GM04503 (cell line): ENCODE data around the gene MEIOB.

Source experiments
- DNase-seq: peaks from one replicate; pipeline ENCODE4 v3.0.0-alpha.2; 2012; ENCODE audit warnings: low read depth

Gene MEIOB

DNA sequence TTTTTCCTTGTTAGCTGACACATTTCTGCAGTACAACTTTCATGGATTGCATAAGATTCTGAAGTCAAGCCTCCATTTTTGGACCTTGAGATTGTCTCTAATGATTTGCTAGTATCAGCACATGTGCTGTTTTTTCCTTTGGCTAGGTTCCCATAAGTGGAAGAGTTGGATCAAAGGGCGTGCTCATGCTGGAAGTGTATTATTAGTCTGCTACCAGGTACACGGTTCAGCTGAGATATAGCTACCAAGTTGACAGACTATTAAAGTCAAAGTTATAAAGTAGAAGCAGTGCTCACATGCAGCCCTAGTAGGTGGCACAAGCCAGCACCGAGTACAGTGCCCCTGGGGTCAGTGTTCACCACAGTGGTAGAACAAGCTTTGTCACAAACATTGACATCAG lies 41.8 kb downstream of the MEIOB start:
- no peak for DNase-seq

DNA sequence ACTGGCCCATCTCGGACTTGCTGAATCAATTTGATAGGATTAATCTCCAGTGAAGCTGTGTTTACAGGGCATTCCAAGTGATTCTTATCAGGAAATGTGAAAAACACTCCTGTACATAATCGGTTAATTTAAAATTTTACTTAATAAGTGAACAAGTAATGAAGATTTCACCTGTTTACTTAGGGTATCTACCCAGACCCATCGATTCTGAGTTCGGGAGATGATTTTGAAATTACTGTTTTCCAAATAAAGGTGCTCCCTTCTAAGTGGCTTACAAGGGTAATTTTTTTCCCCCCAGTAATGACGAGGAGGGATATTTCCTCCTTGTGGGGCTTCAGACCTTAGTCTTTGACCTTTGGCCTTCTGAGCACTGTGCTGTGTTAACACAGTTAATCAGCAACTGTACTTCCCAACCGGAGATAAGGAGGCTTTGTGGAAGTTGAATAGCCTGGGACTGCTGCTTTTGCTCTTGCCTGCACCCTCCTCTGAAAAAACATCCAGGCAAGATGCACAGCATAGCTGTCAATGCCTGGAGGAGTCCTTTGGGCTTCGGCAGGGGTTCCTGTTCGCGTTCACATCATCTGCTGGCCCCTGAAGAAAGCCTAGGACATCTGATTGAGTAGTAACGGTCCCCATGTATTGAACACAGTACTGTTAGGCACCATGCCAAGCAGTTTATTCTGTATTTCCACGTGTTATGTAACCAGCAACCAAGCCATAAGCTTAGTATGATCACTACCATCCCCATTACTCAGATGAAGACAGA lies 43.1 kb downstream of the MEIOB start:
- DNase-seq = no peak

GRCh38 chr16:1826691-1827573 lies 45.0 kb downstream of the MEIOB start, which contains the start of the genes FAHD1 and HAGH:
FAHD1 (plus strand) TSS chr16:1827206; CDS start chr16:1827239, 33 bp downstream.
HAGH (minus strand) TSS chr16:1826825; CDS start chr16:1826787, 38 bp downstream.
- DNase-seq = peak; percentile 81

DNA sequence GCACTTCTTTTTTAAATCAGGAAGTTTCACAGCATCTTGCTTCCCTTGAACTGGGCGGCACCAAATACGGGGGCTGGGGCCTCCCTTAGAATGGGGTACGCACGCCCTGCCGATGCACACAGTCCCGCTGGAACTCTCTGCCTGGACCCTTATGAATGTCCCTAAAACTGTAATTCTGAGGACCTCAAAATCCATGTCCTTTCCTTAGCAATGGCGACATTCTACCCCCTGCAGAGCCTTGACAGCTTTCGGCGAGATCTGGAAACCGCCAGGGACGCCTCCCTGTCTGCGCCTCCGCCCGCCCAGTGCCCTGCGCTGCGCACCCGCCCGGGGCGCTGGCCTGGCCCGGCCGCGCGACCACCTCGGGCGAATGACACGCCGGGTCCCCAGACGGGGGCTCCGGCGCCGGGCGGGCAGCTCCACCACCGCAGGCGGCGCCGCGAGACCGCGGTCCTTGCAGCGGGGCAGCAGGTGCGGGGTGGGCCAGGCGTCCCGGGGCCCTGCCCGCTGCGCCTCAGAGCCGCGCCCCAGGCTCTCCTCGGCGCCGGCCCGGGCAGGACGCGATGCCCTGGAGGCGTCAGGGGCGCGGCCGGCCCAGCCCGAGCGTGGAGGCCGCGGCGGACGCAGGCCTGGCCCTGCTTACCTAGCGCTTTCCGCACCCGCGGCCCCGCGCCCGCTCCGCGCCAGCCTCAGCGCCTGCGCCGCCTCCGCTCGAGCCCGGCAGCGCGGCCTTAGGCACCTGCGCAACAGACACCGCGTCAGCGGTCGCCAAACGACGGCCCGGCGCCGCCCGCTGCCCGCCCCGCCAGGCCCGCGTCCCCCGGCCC lies 45.9 kb downstream of the MEIOB start:
- no peak for DNase-seq

GRCh38 chr16:1825381-1825863 lies 46.5 kb downstream of the MEIOB start:
- DNase-seq = no peak

GRCh38 chr16:1823821-1824220 lies 48.1 kb downstream of the MEIOB start:
- no peak for DNase-seq

GRCh38 chr16:1822801-1823200 lies 49.2 kb downstream of the MEIOB start:
- DNase-seq = no peak

DNA sequence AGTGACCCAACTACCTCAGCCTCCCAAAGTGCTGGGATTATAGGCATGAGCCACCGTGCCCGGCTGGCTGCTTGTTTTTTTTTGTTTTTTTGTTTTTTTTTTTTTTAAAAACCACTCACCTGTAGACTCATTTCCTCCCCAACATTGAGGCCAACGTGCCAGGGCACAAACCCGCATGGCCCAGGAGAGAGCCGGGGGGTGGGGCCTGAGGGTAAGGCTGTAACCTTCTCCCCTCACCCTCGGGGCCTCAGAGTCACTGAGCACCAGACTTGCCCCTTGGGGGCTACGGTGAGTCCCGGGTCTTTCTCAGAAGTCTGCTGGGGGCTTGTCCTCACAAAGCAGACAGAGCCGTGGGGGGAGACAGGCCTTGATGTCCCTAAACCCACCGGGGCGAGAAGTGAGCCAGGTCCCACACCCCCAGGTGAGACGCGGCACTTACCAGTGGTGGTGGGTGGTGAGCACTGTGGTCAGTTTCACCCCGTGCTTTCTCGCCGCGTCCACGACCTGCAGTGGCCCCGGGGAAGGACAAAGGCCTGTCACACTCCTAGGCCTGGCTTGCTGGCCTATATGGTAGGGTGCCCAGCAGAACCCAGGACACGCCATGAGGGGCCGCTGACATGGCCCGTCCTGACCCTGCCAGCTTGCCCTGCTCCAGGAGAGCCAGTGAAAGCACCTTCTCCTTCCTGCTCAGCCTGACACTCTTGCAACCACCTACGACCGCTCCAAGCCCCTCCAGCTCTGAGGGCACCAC lies 49.9 kb downstream of the MEIOB start:
- no peak for DNase-seq

GRCh38 chr16:1820946-1821290 lies 51.0 kb downstream of the MEIOB start:
- DNase-seq = no peak

- no peak for DNase-seq
Measured at GRCh38 chr16:1820096-1820945, 51.6 kb downstream of the MEIOB start.

GRCh38 chr16:1819611-1820010 lies 52.4 kb downstream of the MEIOB start:
- no peak for DNase-seq

DNA sequence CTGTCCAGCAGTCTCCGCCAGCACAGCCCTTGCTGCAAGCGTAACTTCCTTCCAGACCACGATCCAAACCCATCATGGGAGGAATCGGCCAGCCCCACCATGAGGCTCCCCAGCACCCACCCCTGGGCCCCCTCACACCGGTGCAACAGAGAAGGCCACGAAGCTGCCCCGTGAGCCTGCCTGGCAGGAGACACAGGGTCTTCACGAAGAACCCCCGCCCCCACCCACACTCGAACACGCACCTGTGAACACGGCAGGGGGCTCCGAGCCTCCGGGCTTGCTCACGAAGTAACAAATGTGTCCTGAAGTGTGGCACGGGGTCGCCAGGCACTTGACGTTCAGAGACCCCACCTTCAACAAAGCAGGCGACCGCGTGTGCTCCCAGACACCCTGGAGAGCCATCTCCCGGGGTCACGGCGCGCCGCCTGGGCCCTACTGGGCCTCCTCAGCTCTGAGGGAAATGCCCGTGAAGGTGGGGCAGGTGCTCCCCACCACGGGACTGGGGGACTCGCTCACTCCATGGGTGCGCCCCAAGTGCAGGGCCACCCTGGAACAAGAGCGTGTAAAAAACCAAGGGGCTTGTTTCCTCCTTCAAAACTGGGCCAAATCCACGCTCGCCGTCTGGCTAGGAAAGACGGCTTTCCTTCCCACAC lies 53.0 kb downstream of the MEIOB start:
- no peak for DNase-seq

- DNase-seq = no peak
Measured at GRCh38 chr16:1818204-1818872, 53.6 kb downstream of the MEIOB start.

DNA sequence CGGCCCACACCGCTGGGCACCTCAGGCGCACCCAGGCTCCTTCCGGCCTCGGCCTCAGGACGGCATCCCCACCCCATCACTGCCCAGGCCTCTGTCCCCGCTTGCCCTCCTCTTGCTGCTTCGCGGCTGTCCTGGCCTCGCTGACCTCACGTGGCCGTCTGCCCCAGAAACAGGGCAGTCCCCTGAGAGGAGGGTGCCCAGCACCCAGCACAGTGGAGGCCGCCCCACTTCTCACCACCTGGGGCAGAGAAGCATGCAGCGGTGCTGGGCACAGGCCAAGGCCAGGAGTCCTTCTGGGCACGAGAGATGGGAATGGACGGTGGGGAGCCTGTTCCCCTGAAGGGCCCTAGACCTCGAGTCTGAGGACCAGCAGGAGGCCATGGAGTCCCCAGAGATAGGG lies 54.2 kb downstream of the MEIOB start:
- DNase-seq = no peak

DNA sequence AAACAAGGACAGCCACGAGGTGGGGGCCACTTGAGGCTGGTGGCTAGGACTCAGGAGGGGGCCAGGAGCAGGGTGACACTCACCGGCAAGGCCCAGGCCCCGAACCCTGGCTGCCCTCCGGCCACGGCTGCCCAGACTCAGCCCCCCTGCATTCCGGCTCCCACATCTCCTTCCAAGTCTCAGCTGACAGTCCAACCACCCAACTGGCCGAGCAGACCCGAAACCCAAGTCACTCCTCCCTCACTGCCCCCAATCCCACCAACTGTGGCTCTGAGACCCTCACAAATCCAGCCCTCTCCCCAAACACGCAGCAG lies 54.7 kb downstream of the MEIOB start:
- DNase-seq = no peak

DNA sequence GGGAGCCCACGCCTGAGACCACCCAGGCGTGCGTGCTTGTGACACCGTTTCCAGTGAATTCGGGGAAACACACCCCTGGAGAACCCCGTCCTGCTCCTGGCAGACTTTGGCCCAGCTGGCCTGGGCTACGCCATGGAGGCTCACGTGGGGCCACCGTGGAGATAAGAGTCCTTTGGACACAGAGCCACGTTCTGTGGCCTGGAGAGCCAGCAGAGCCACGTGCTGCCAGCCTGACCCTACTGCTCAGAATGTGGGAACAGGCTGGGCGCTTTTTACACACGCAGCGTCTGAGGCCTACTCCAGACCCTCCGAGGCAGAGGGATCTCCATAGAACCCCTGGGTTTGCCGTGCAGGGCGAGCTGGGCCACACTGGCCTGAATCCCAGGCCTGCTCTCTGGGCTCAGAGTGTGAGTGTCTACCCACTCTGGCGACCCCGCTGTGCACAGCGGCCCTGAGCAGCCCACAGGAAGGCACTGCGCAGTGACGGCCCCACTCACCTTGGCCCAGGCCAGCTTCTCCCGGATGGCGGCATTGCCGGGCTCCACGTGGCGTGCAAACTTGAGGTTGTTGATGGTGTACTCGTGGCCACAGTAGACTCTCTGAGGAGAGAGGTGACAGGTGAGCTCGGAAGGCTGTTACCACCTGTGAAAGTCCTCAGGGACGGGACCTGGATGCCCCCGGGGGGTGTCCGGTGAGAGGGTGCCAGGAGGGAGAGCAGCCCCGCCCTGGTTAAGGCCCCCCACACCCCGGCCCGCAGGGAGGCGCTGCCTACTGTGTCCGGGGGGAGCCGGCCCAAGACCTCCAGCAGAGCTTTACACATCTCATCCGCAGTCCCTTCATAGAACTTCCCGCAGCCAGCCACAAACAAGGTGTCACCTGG lies 55.3 kb downstream of the MEIOB start:
- no peak for DNase-seq

DNA sequence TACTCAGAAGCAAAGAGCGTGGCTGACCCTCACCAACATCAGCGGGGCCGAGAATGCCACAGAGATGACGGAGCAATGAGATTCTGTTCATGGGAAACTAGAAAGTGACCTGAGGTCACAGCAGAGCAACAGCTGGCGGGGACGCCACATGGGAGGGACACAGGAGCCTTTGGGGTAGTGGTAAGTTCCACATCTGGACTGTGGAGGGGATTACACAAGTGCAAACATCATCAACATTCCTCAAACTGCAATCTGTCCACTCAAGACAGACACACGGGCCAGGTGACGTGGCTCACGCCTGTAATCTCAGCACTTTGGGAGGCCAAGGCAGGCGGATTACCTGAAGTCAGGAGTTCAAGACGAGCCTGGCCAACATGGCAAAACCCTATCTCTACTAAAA lies 56.5 kb downstream of the MEIOB start:
- no peak for DNase-seq

DNA sequence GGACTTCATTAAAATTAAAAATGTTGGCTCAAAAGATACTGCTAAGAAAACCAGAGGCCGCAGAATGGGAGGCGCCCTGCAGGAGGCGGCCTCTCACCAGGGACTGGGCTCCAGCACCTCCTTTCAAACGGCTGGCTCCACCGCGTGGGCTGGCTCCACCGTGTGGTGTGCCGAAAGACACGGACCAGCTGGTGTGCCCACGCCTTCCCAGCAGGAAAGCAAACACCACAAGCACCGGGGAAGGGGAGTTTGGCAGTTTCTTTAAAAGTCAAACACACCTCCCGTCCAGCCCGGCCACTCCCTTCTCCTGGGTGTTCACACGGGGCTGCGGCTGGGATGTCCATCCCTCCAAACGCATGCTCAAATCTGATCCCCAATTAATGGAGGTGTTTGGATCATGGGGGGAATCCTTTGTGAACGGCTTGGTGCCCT lies 59.2 kb downstream of the MEIOB start:
- DNase-seq = peak; percentile 12

DNA sequence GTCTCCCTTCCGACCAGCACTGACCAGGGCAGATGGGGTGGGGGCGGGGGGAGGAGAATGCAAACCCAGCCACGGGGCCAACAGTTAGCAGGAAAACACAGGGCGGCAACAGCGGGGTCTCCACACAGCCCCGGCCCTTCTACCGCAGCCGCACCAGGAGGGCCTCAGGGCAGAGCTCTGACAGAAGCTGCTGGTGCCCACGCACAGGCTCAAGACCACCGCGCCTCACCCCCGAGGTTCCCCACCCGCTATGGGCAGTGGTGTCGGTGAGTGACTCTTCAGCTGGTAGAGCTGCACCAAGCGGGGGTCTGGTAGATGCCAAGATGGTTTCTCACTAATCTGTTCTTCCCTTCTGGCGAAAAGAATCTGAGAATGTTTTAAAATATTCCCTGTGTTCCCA lies 61.4 kb downstream of the MEIOB start:
- DNase-seq = no peak
